PFSK-1 (cell line): ENCODE results near the gene BEST2.

ENCODE experiments used
- FOXP2 ChIP-seq: optimal IDR thresholded peaks from 2 replicates; pipeline ENCODE3; 2011; ENCODE audit warnings: borderline replicate concordance, control low read depth, inconsistent platforms; ENCODE audit not compliant: insufficient read depth; ENCODE audit errors: extremely low read length, extremely low read depth
- POLR2AphosphoS5 ChIP-seq: IDR thresholded peaks from 2 replicates; pipeline ENCODE4 v1.6.1; 2012; ENCODE audit warnings: low read depth, mild to moderate bottlenecking, control low read depth, low read length, moderate library complexity
- SIN3A ChIP-seq: IDR thresholded peaks from 2 replicates; pipeline ENCODE4 v1.6.1; 2012; ENCODE audit warnings: mild to moderate bottlenecking, low read length, moderate library complexity, borderline replicate concordance; ENCODE audit not compliant: insufficient read depth
- TAF1 ChIP-seq: IDR thresholded peaks from 2 replicates; pipeline ENCODE4 v1.6.1; 2012; ENCODE audit warnings: low read length, control low read depth, borderline replicate concordance; ENCODE audit not compliant: insufficient read depth
- TF ChIP-seq, protein P1 (sequence below), 2 experiments: IDR thresholded peaks; 2 replicates each; pipeline versions ENCODE4 v1.6.1 to v1.8.0; 2011 to 2012; ENCODE audit warnings: low read depth in 2 of 2, low read length in 2 of 2, control low read depth in 1 of 2, inconsistent platforms in 1 of 2, mild to moderate bottlenecking in 1 of 2, moderate library complexity in 1 of 2; ENCODE audit not compliant: insufficient read depth in 1 of 2

BEST2 gene

GRCh38 chr19:12770922-12771321 is 19.3 kb downstream of the BEST2 start:
- no peak for TF ChIP-seq SIN3A
- no peak for TF ChIP-seq FOXP2
- TF ChIP-seq, protein P1, sequence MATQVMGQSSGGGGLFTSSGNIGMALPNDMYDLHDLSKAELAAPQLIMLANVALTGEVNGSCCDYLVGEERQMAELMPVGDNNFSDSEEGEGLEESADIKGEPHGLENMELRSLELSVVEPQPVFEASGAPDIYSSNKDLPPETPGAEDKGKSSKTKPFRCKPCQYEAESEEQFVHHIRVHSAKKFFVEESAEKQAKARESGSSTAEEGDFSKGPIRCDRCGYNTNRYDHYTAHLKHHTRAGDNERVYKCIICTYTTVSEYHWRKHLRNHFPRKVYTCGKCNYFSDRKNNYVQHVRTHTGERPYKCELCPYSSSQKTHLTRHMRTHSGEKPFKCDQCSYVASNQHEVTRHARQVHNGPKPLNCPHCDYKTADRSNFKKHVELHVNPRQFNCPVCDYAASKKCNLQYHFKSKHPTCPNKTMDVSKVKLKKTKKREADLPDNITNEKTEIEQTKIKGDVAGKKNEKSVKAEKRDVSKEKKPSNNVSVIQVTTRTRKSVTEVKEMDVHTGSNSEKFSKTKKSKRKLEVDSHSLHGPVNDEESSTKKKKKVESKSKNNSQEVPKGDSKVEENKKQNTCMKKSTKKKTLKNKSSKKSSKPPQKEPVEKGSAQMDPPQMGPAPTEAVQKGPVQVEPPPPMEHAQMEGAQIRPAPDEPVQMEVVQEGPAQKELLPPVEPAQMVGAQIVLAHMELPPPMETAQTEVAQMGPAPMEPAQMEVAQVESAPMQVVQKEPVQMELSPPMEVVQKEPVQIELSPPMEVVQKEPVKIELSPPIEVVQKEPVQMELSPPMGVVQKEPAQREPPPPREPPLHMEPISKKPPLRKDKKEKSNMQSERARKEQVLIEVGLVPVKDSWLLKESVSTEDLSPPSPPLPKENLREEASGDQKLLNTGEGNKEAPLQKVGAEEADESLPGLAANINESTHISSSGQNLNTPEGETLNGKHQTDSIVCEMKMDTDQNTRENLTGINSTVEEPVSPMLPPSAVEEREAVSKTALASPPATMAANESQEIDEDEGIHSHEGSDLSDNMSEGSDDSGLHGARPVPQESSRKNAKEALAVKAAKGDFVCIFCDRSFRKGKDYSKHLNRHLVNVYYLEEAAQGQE (IDR thresholded peaks at IDR 0.05; ENCODE audit: insufficient read depth in 1 of 2, low read depth in 2 of 2, low read length in 2 of 2) = no peak
- TF ChIP-seq POLR2AphosphoS5 = no peak
- no peak for TF ChIP-seq TAF1

DNA sequence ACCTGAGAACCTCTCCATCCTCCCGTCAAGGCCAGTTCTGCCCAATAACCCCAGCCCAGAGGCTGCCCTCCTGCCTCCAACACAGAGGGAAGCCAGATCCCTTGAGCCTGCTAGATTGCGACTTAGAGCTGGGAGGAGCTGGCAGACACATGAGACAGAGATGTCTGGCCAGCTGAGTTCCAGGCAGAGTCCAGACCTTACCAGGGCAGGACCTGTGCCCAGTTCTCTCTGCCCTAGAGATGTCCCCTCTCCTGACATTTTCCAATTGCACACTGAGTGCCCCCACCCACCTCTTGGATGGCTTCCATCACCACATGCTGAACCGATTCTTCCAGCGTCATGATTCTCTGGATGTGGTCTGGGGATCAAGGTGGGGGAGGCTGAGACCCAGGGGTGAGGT is 20.7 kb downstream of the BEST2 start:
- TF ChIP-seq FOXP2 = no peak
- TF ChIP-seq SIN3A = no peak
- no peak for TF ChIP-seq POLR2AphosphoS5
- TF ChIP-seq, protein P1 (IDR thresholded peaks at IDR 0.05; ENCODE audit: insufficient read depth in 1 of 2, low read depth in 2 of 2, low read length in 2 of 2) = no peak
- TF ChIP-seq TAF1 = no peak

GRCh38 chr19:12773571-12773970 is 22.0 kb downstream of the BEST2 start:
- TF ChIP-seq POLR2AphosphoS5 = no peak
- no peak for TF ChIP-seq TAF1
- TF ChIP-seq SIN3A = no peak
- TF ChIP-seq FOXP2 = no peak
- TF ChIP-seq, protein P1 (IDR thresholded peaks at IDR 0.05; ENCODE audit: insufficient read depth in 1 of 2, low read depth in 2 of 2, low read length in 2 of 2) = no peak

DNA sequence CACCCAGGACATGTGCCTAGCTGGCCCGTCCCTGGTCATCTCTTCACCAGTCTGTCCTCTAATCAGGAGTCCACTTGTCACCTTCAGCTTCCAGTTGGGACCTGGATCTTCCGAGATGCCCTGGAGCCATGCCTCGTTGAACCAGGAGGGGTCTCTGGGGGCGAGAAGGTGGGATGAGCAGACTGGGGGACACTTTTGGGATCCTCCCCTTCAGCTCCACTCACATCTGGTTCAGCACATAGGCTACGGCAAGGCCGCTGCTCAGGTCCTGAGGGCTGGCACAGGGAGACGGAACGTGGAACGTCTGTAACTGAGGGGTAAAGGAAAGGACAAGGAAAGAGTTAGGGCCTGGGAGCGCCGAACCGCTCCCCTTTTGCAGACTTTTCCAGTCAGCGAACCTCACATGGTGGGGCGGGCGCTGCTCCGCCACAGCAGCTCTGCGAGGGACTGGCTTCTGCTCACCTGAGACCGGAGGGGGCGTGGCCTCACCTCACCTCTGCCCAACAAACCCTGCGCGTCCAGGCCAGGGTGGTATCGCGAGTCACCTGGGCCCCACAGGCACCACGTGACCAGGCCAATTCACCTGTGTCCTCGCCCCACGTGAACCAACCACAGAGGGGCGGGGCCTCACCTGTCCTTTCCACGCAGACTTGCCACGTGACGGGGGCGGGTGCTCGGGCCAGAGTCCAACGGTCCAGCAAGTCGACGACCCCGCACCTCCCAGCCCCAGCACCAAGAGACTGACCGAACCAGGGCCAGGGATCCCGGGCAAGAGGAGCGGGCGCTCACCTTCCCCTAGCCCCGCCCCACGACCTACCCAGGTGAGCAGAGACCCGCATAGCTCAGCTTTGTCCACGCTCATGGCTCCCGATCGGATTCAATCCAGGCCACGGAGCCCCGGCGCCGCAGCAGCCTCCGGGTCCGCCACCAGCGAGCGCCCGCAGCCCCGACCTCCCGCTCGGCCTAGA is 23.3 kb downstream of the BEST2 start, which contains the start of gene HOOK2:
Gene HOOK2 (minus strand): TSS at position 965 of the 968 bp plus-strand sequence. CDS start 103 bp downstream, at position 862.
- TF ChIP-seq TAF1 (no peak), FOXP2 (no peak), SIN3A (no peak), POLR2AphosphoS5 (no peak)
- TF ChIP-seq, protein P1 (IDR thresholded peaks at IDR 0.05; ENCODE audit: insufficient read depth in 1 of 2, low read depth in 2 of 2, low read length in 2 of 2) = no peak
